Measurements from ENCODE around the gene LRRN3.

GRCh38 chr7:111090846-111091245 is at the start of gene LRRN3:
- TF ChIP-seq CTCF (conservative IDR thresholded peaks at IDR 0.05), result no peak
- no peak for TF ChIP-seq ZFX (IDR thresholded peaks at IDR 0.05)
